Omental fat pad (tissue), 4 donors: ENCODE data around the gene GOLGA3. TPM values are rescaled to one million over a fixed set of nuclear protein-coding genes. Genes with fewer than 3 reads are reported as not detected.

ENCODE experiments used
- ATAC-seq: fragments of 150-250 bp; one replicate; pipeline ENCODE4 v1.9.1; 2016; ENCODE audit warnings: mild to moderate bottlenecking, moderate library complexity; ENCODE audit not compliant: low FRiP score
- DNase-seq: peaks from one replicate; pipeline ENCODE4 v3.0.0-alpha.2; 2019; ENCODE audit warnings: low spot score
- total RNA-seq, 4 donors: library from RNA; depleted of rRNA; stranded (reverse); fragments of >200 nt; gene quantifications; one replicate each; pipeline ENCODE4 v1.1.0, GENCODE V29; 2016
- TF ChIP-seq, protein P1 (sequence below), 3 donors: fragments of 450-650 bp; IDR thresholded peaks; one replicate each; pipeline ENCODE4 v1.5.1; 2016 to 2017; ENCODE audit warnings: antibody characterized with exemption in 3 of 3, mild to moderate bottlenecking in 3 of 3, moderate library complexity in 2 of 3

The GOLGA3 gene
- total RNA-seq, 4 donors from 2014 or later = 55.0 to 136 (median 72.5) TPM

- ATAC-seq = no peak
- TF ChIP-seq, protein P1, sequence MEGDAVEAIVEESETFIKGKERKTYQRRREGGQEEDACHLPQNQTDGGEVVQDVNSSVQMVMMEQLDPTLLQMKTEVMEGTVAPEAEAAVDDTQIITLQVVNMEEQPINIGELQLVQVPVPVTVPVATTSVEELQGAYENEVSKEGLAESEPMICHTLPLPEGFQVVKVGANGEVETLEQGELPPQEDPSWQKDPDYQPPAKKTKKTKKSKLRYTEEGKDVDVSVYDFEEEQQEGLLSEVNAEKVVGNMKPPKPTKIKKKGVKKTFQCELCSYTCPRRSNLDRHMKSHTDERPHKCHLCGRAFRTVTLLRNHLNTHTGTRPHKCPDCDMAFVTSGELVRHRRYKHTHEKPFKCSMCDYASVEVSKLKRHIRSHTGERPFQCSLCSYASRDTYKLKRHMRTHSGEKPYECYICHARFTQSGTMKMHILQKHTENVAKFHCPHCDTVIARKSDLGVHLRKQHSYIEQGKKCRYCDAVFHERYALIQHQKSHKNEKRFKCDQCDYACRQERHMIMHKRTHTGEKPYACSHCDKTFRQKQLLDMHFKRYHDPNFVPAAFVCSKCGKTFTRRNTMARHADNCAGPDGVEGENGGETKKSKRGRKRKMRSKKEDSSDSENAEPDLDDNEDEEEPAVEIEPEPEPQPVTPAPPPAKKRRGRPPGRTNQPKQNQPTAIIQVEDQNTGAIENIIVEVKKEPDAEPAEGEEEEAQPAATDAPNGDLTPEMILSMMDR (IDR thresholded peaks at IDR 0.05) = no peak
- DNase-seq = no peak
Measured at GRCh38 chr12:132775502-132776229, 53.0 kb downstream of the GOLGA3 start.

GRCh38 chr12:132774646-132775275 lies 53.9 kb downstream of the GOLGA3 start:
- TF ChIP-seq, protein P1 (IDR thresholded peaks at IDR 0.05) = no peak
- ATAC-seq (no peak), DNase-seq (no peak)

DNA sequence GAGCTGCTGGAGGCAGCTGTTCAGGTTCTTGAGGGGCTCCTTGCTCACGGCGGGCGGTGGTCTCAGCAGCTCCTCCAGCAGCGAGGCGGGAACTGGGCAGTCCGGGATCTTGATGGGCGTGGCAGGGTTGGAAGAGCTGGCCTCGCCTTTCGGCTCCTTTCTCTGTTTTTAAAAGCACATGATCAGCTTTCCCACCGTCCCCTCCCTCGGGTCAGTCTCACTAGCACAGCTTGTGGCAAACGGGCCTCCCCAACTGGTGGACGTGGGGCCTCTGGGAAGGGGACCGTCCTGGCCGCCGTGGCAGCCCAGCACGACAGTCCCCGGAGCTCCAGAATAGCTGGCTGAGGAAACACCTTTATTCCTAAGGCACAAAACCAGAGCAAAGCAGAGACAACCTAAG lies 54.5 kb downstream of the GOLGA3 start:
- ATAC-seq = no peak
- no peak for DNase-seq
- TF ChIP-seq, protein P1 (IDR thresholded peaks at IDR 0.05) = no peak

DNA sequence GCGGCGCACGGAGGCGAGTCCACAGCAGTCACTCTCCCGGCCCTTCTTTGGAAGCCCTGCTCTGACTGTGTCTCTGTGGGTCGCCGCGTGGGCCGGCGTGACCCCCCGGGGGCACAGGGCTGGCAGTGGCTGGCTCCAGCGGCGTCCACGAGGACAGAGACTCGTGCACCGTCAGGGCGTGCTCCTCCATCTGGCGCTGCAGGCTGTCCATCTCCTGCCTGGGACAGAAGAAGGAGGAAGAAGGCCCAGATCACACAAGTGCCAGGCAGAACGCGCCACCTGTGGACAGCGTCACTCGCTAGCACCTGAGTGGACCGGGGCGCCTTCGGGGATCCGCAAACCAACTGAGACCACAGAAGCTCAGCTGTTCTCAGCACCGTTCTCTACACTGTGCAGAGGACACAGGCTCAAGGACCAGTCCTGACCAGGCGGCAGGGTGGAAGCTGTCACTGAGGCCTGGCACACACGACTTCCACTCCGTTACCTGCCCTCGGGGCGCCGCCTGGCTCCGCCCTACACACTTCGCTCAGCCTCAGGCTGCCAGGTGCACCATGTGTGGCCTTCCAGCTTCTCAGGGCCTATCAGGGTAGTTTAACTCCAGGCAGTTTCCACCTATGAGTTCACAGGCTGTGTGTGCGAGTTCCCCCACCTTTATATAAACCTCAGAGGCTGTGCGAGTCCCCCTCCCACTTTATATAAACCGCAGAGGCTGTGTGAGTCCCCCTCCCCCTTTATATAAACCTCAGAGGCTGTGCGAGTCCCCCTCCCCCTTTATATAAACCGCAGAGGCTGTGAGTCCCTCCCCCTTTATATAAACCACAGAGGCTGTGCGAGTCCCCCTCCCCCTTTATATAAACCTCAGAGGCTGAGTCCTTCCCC lies 55.4 kb downstream of the GOLGA3 start:
- TF ChIP-seq, protein P1 (IDR thresholded peaks at IDR 0.05) = no peak
- DNase-seq (no peak), ATAC-seq (peak; percentile 6)

- TF ChIP-seq, protein P1 (IDR thresholded peaks at IDR 0.05) = no peak
- ATAC-seq (no peak), DNase-seq (no peak)
Measured at GRCh38 chr12:132772606-132773005, 56.1 kb downstream of the GOLGA3 start.

GRCh38 chr12:132771126-132771838 lies 57.4 kb downstream of the GOLGA3 start:
- no peak for ATAC-seq
- no peak for DNase-seq
- TF ChIP-seq, protein P1 (IDR thresholded peaks at IDR 0.05) = no peak
